ENCODE measurements around the gene SCART1. TPM values are rescaled to one million over a fixed set of nuclear protein-coding genes. Genes with fewer than 3 reads are reported as not detected.
"Not testable (repeated sequence)": the region's sequence is repeated elsewhere in the genome, so short reads cannot be mapped to it uniquely, and the experiment has no call there.

SCART1 gene
- polyA plus RNA-seq, 3 donors = 0.91 to 1.3 (median 0.93) TPM

- 53 to 74% (median 57%) methylated on average over 2 of the region's 2 CpGs for WGBS, 3 donors
- no peak overlapping the region for H3K27ac ChIP-seq (ENCODE audit: low read depth, low read length)
These were observed 36.3 kb downstream of the SCART1 start for GRCh38 chr10:133489816-133490588.

GRCh38 chr10:133493562-133493961 lies 39.8 kb downstream of the SCART1 start:
- WGBS, 3 donors = 70 to 76% (median 73%) methylated on average over 4 of the region's 4 CpGs
- not testable (repeated sequence) for H3K27ac ChIP-seq (ENCODE audit: low read depth, low read length)

GRCh38 chr10:133497363-133497762 lies 43.6 kb downstream of the SCART1 start:
- 47 to 60% (median 48%) methylated on average over 6 of the region's 6 CpGs for WGBS, 3 donors
- not testable (repeated sequence) for H3K27ac ChIP-seq (ENCODE audit: low read depth, low read length)

- not testable (repeated sequence) for H3K27ac ChIP-seq (ENCODE audit: low read depth, low read length)
- 48 to 86% (median 85%) methylated on average over 1 of the region's 1 CpG for WGBS, 3 donors
These were observed 45.4 kb downstream of the SCART1 start for GRCh38 chr10:133499176-133499575.

GRCh38 chr10:133500897-133501296 lies 47.2 kb downstream of the SCART1 start:
- WGBS, 3 donors = 59 to 70% (median 68%) methylated on average over 4 of the region's 4 CpGs

GRCh38 chr10:133509700-133510099 lies 56.0 kb downstream of the SCART1 start:
- no peak overlapping the region for H3K27ac ChIP-seq (ENCODE audit: low read depth, low read length)
- WGBS, 3 donors = 72 to 85% (median 73%) methylated on average over 4 of the region's 4 CpGs

More at GRCh38 chr10:133500897-133501296, 47.2 kb downstream of the SCART1 start:
- not testable (repeated sequence) for H3K27ac ChIP-seq (ENCODE audit: low read depth, low read length)

- 45 to 79% (median 73%) methylated on average over 4 of the region's 4 CpGs for WGBS, 3 donors
- no peak overlapping the region for H3K27ac ChIP-seq (ENCODE audit: low read depth, low read length)
These were observed 57.7 kb downstream of the SCART1 start for GRCh38 chr10:133511408-133511807.

- no peak overlapping the region for H3K27ac ChIP-seq (ENCODE audit: low read depth, low read length)
- WGBS, 3 donors = 21 to 51% (median 46%) methylated on average over 4 of the region's 4 CpGs
These were observed 58.3 kb downstream of the SCART1 start for GRCh38 chr10:133511907-133512528.

GRCh38 chr10:133515471-133515870 lies 61.7 kb downstream of the SCART1 start:
- 70 to 74% (median 72%) methylated on average over 4 of the region's 4 CpGs for WGBS, 3 donors
- H3K27ac ChIP-seq (ENCODE audit: low read depth, low read length) = no peak overlapping the region

- 48 to 61% (median 59%) methylated on average over 4 of the region's 4 CpGs for WGBS, 3 donors
These were observed 62.3 kb downstream of the SCART1 start for GRCh38 chr10:133516057-133516456.

GRCh38 chr10:133518517-133518916 lies 64.8 kb downstream of the SCART1 start:
- WGBS, 3 donors = 76 to 85% (median 84%) methylated on average over 5 of the region's 5 CpGs

More at GRCh38 chr10:133516057-133516456, 62.3 kb downstream of the SCART1 start:
- H3K27ac ChIP-seq (ENCODE audit: low read depth, low read length) = no peak overlapping the region

More at GRCh38 chr10:133518517-133518916, 64.8 kb downstream of the SCART1 start:
- H3K27ac ChIP-seq (ENCODE audit: low read depth, low read length) = not testable (repeated sequence)

Other genes starting within 250 kb of the SCART1 start
- gene UTF1, start 223.7 kb upstream of the SCART1 start, polyA plus RNA-seq = not detected
- under 1 TPM; 0.28 to 0.80 (median 0.56) TPM for gene VENTX, start 216.1 kb upstream of the SCART1 start, polyA plus RNA-seq
- gene ADAM8, start 177.1 kb upstream of the SCART1 start, polyA plus RNA-seq = 10 to 100 TPM in 1 of 3 donors, 1 to 10 TPM in 2; 2.3 to 14.1 (median 3.8) TPM
- gene TUBGCP2, start 145.1 kb upstream of the SCART1 start, polyA plus RNA-seq = 10 to 100 TPM; 21.0 to 35.0 (median 26.8) TPM
- gene ZNF511, start 145.0 kb upstream of the SCART1 start, polyA plus RNA-seq = 10 to 100 TPM; 19.8 to 43.9 (median 29.7) TPM
- gene CALY, start 117.0 kb upstream of the SCART1 start, polyA plus RNA-seq = under 1 TPM in 1 of 3 donors, not detected in 2; 0.95 TPM
- under 1 TPM in 2 of 3 donors, not detected in 1; 0.09 to 0.16 TPM for gene PRAP1, start 106.6 kb upstream of the SCART1 start, polyA plus RNA-seq
- 10 to 100 TPM; 22.1 to 45.1 (median 23.3) TPM for gene FUOM, start 95.9 kb upstream of the SCART1 start, polyA plus RNA-seq
- gene ECHS1, start 80.6 kb upstream of the SCART1 start, polyA plus RNA-seq = 100 to 1,000 TPM in 2 of 3 donors, 10 to 100 TPM in 1; 82.3 to 405 (median 199) TPM
- gene PAOX, start 74.7 kb upstream of the SCART1 start, polyA plus RNA-seq = 1 to 10 TPM; 4.5 to 5.7 (median 5.4) TPM
- 10 to 100 TPM; 33.9 to 40.2 (median 35.9) TPM for gene MTG1, start 59.8 kb upstream of the SCART1 start, polyA plus RNA-seq
- gene SPRN, start 29.3 kb upstream of the SCART1 start, polyA plus RNA-seq = under 1 TPM; 0.11 to 0.18 (median 0.16) TPM
- 1 to 10 TPM; 1.3 to 3.1 (median 2.1) TPM for gene CYP2E1, start 73.4 kb downstream of the SCART1 start, polyA plus RNA-seq
- gene SYCE1, start 111.6 kb downstream of the SCART1 start, polyA plus RNA-seq = 1 to 10 TPM; 1.4 to 5.4 (median 2.2) TPM
- not detected for gene FRG2B, start 172.8 kb downstream of the SCART1 start, polyA plus RNA-seq

All from adipose tissue (tissue), 3 donors.